ENCODE results near the gene FAM163A. TPM values are rescaled to one million over a fixed set of nuclear protein-coding genes. Genes with fewer than 3 reads are reported as not detected.

Gene FAM163A
- total RNA-seq, 4 donors from 2014 or later = 0.33 to 3.2 (median 1.3) TPM; not detected in 1

GRCh38 chr1:179773264-179773663 lies 30.2 kb downstream of the FAM163A start:
- intact Hi-C loops (cut with DNase I) = no loop called here
- H3K4me1 ChIP-seq = peaks cover 0 to 13% of the 10 kb centered on the region in 2 donors
- no peaks in the 10 kb centered on the region for H3K36me3 ChIP-seq
- WGBS, 2 donors = 96 to 97% methylated on average over 4 of the region's 4 CpGs
- no peaks in the 10 kb centered on the region for H3K27me3 ChIP-seq
- no peaks in the 10 kb centered on the region for H3K9me3 ChIP-seq
- DNase-seq = no peak
- TF ChIP-seq POLR2A (IDR thresholded peaks at IDR 0.05) (no peak), CTCF (IDR thresholded peaks at IDR 0.05) (no peak)
- peak overlapping the region in 1 of 3 donors; percentile 40 for H3K27ac ChIP-seq
- H3K4me3 ChIP-seq (replicated peaks in 1 of 3) = no peak overlapping the region

DNA sequence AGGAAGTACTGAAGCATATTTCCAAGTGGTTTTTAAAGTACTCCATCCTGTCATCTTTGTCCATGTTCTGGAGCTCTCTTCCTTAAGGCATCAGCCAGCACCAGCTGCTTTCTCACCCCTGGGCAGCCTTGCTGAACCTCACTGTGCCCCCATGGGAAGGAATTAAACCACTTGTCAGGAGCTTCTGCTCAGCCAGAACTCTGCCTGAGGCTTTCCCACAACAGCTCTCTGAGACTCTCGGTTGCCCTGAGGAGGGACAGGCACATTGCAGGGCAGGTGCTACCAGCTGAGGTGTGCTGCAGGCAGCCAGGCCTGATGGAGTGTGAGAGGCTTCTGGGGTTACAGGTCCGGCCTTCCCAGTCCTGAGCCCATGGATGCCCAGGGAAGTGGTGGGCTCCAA lies 30.9 kb downstream of the FAM163A start:
- peaks cover 0 to 13% of the 10 kb centered on the region in 2 donors for H3K4me1 ChIP-seq
- peak overlapping the region; percentile 10 to 40 (median 34) for H3K27ac ChIP-seq
- TF ChIP-seq CTCF (IDR thresholded peaks at IDR 0.05) (no peak), POLR2A (IDR thresholded peaks at IDR 0.05) (no peak)
- DNase-seq = peak; percentile 58 to 63
- no peaks in the 10 kb centered on the region for H3K27me3 ChIP-seq
- intact Hi-C loops (cut with DNase I) = no loop called here
- no peaks in the 10 kb centered on the region for H3K9me3 ChIP-seq
- no peak overlapping the region for H3K4me3 ChIP-seq (replicated peaks in 1 of 3)
- H3K36me3 ChIP-seq = no peaks in the 10 kb centered on the region
- WGBS, 2 donors = 33 to 47% methylated on average over 1 to 2 of the region's 2 CpGs

DNA sequence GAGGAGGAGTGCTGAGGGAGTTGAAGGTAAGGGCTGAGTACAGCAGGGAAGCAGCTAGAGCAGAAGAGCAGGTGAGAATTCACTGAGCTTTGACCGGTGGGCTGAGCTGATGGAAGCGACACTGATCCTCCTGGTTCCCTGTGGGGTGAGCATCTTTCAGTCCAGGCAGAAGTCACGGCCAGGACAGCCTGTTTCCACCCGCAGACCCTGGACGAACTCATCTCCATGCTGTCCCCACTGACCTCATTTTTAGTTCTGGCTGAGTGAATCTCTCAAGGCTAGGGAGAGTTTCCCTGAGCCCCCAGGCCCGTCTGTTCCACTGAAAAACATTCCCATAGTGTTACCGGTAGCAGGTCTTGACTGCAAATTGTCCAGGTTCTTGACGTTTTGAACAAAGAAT lies 31.5 kb downstream of the FAM163A start:
- no peaks in the 10 kb centered on the region for H3K9me3 ChIP-seq
- H3K36me3 ChIP-seq = no peaks in the 10 kb centered on the region
- peaks cover 3 to 15% of the 10 kb centered on the region in 2 donors for H3K4me1 ChIP-seq
- TF ChIP-seq CTCF (IDR thresholded peaks at IDR 0.05) = no peak
- TF ChIP-seq POLR2A (IDR thresholded peaks at IDR 0.05) = no peak
- 69 to 73% methylated on average over 8 of the region's 8 CpGs for WGBS, 2 donors
- intact Hi-C loops (cut with DNase I) = no loop called here
- peak overlapping the region in 2 of 3 donors; percentile 34 to 40 for H3K27ac ChIP-seq
- DNase-seq = no peak
- no peak overlapping the region for H3K4me3 ChIP-seq (replicated peaks in 1 of 3)
- H3K27me3 ChIP-seq = no peaks in the 10 kb centered on the region

GRCh38 chr1:179775009-179775408 lies 31.9 kb downstream of the FAM163A start:
- H3K4me1 ChIP-seq = peaks cover 8 to 19% of the 10 kb centered on the region in 2 donors
- DNase-seq = no peak
- 88 to 95% methylated on average over 6 of the region's 6 CpGs for WGBS, 2 donors
- no peaks in the 10 kb centered on the region for H3K36me3 ChIP-seq
- TF ChIP-seq CTCF (IDR thresholded peaks at IDR 0.05) (no peak), POLR2A (IDR thresholded peaks at IDR 0.05) (no peak)
- no peak overlapping the region for H3K27ac ChIP-seq
- H3K9me3 ChIP-seq = no peaks in the 10 kb centered on the region
- H3K4me3 ChIP-seq (replicated peaks in 1 of 3) = no peak overlapping the region
- H3K27me3 ChIP-seq = no peaks in the 10 kb centered on the region
- intact Hi-C loops (cut with DNase I) = no loop called here

DNA sequence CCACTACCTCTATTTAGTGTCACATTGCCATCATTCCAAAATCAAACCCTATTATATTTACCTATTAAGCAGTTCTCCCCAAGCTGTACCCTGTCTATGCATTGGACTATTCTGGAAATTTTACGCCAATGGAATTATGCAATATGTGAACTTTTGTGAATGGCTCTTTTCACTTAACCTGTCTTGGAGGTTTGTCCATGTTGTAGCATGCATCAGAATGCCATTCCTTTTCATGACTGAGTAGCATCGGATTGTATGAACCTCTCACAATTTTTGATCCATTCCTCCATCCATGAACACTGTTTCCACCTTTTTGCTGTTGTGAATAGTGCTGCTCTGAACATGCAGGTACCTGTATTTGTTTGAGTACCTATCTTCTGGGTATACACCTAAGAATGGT lies 33.7 kb downstream of the FAM163A start:
- intact Hi-C loops (cut with DNase I) = no loop called here
- WGBS, 2 donors = 92 to 99% methylated on average over 2 of the region's 2 CpGs
- TF ChIP-seq CTCF (IDR thresholded peaks at IDR 0.05) (no peak), POLR2A (IDR thresholded peaks at IDR 0.05) (no peak)
- no peak overlapping the region for H3K27ac ChIP-seq
- H3K36me3 ChIP-seq = no peaks in the 10 kb centered on the region
- H3K4me1 ChIP-seq = peaks cover 13 to 24% of the 10 kb centered on the region in 2 donors
- H3K4me3 ChIP-seq (replicated peaks in 1 of 3) = no peak overlapping the region
- no peaks in the 10 kb centered on the region for H3K9me3 ChIP-seq
- no peak for DNase-seq
- H3K27me3 ChIP-seq = no peaks in the 10 kb centered on the region
